SU-DHL-6 (cell line): ENCODE measurements around the gene PBX1.

Source experiments
- CTCF ChIP-seq: fragments of 200-600 bp; sonication (generic); IDR thresholded peaks from one replicate; pipeline ENCODE4 v1.5.1; 2017; ENCODE audit warnings: antibody characterized with exemption, mild to moderate bottlenecking, low read length, moderate library complexity; ENCODE audit not compliant: insufficient read depth, poor library complexity, severe bottlenecking
- EZH2phosphoT487 ChIP-seq: fragments of 200-600 bp; sonication (generic), shearing (Covaris generic); conservative IDR thresholded peaks from 2 replicates; pipeline ENCODE4 v1.6.1; 2018; ENCODE audit warnings: mild to moderate bottlenecking, antibody characterized with exemption, low read length, moderate library complexity, mixed read lengths

- TF ChIP-seq CTCF (no peak), EZH2phosphoT487 (no peak)
Observed at GRCh38 chr1:164767752-164768402, 208.9 kb downstream of the PBX1 start.
